HAP-1 (cell line): ENCODE data around the gene ATL1.
A peak's percentile ranks its signal among the peaks of the same experiment; 100 is the strongest.

Source experiments
- DNase-seq, 2 experiments: peaks; one replicate each; pipeline ENCODE4 v3.0.0-alpha.2; 2016 to 2020; ENCODE audit warnings: low spot score in 2 of 2
- H3K27me3 ChIP-seq: fragments of 250-450 bp; sonication (Bioruptor Pico); 2 replicates; pipeline ENCODE4 v1.5.1; 2020; ENCODE audit warnings: low read depth, mild to moderate bottlenecking, moderate library complexity
- H3K36me3 ChIP-seq: fragments of 250-450 bp; sonication (Bioruptor Pico); replicated peaks from 2 replicates; pipeline ENCODE4 v1.5.1; 2020; ENCODE audit warnings: mild to moderate bottlenecking
- H3K4me1 ChIP-seq: fragments of 250-450 bp; sonication (Bioruptor Pico); 2 replicates; pipeline ENCODE4 v1.5.1; 2020; ENCODE audit warnings: mild to moderate bottlenecking
- H3K4me3 ChIP-seq: fragments of 250-450 bp; sonication (Bioruptor Pico); 2 replicates; pipeline ENCODE4 v1.5.1; 2020; ENCODE audit warnings: mild to moderate bottlenecking, moderate library complexity
- H3K9me3 ChIP-seq: fragments of 250-450 bp; sonication (Bioruptor Pico); 2 replicates; pipeline ENCODE4 v1.5.1; 2020; ENCODE audit warnings: mild to moderate bottlenecking, moderate library complexity
- in situ Hi-C: fragments of 300-500 bp; cut with MboI; formaldehyde crosslinking; loops from 3 replicates; pipeline ENCODE4 v1.14.3; 2020; ENCODE audit warnings: low sequenced_read_pairs, inconsistent platforms, mixed read lengths

ATL1 gene

DNA sequence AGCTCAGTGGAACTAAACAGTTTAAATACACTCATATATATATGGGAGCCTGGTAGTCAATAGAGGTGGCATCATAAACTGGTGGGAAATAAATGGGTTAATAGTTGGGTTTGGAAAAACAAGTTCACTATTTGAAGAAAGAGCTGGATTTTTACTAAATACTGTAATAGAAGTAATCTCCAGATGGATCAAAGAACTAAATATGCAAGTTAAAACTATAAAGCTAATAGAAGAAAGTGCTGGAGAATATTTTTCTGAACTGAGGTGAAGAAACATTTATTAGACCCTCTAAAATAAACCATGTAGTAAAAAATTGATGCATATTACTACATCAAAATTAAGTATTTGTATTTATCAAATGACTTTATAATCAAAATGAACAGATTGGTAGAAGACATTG lies 38.8 kb downstream of the ATL1 start:
- no peaks in the 10 kb centered on the region for H3K36me3 ChIP-seq
- no peak for DNase-seq
- peaks cover 16% of the 10 kb centered on the region for H3K4me1 ChIP-seq
- no peaks in the 10 kb centered on the region for H3K9me3 ChIP-seq
- no peaks in the 10 kb centered on the region for H3K27me3 ChIP-seq
- H3K4me3 ChIP-seq = no peak overlapping the region
- in situ Hi-C loops = no loop called here

GRCh38 chr14:50599700-50600444 lies 39.9 kb downstream of the ATL1 start:
- in situ Hi-C loops = no loop called here
- no peaks in the 10 kb centered on the region for H3K27me3 ChIP-seq
- no peaks in the 10 kb centered on the region for H3K36me3 ChIP-seq
- peak in 1 of 2 experiments; percentile 79 for DNase-seq
- H3K9me3 ChIP-seq = no peaks in the 10 kb centered on the region
- peaks cover 7% of the 10 kb centered on the region for H3K4me1 ChIP-seq
- H3K4me3 ChIP-seq = no peak overlapping the region

GRCh38 chr14:50600849-50601248 lies 40.9 kb downstream of the ATL1 start:
- Histone ChIP-seq H3K4me3 (no peak overlapping the region), H3K27me3 (no peaks in the 10 kb centered on the region), H3K4me1 (no peaks in the 10 kb centered on the region; the same call in none of the 2 replicates), H3K36me3 (no peaks in the 10 kb centered on the region), H3K9me3 (no peaks in the 10 kb centered on the region)
- DNase-seq = peak in 1 of 2 experiments; percentile 23
- in situ Hi-C loops = no loop called here

DNA sequence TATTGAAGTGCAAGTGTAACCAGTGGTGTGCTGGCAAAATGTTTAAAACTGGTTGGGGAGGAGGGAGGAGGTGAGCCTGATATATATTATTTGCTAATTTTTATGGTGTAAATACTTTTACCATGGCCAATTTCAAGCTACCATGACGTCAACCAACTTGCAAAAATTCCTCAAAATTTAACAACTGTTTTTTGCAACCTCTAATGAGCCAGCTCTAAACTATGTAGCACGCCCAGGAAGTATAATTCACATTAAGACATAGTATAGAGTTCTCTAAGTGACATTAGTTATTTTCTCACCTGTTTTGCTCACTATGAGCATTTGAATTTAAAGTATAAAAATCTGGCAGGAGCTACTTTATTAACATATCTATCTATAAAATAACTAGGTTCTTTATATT lies 41.4 kb downstream of the ATL1 start:
- in situ Hi-C loops = no loop called here
- Histone ChIP-seq H3K27me3 (no peaks in the 10 kb centered on the region), H3K4me3 (no peak overlapping the region), H3K9me3 (no peaks in the 10 kb centered on the region), H3K36me3 (no peaks in the 10 kb centered on the region), H3K4me1 (no peaks in the 10 kb centered on the region; the same call in none of the 2 replicates)
- no peak for DNase-seq

GRCh38 chr14:50602035-50602434 lies 42.1 kb downstream of the ATL1 start:
- H3K4me3 ChIP-seq = no peak overlapping the region
- H3K9me3 ChIP-seq = no peaks in the 10 kb centered on the region
- no peak for DNase-seq
- H3K4me1 ChIP-seq = no peaks in the 10 kb centered on the region; the same call in none of the 2 replicates
- no peaks in the 10 kb centered on the region for H3K36me3 ChIP-seq
- in situ Hi-C loops = no loop called here
- no peaks in the 10 kb centered on the region for H3K27me3 ChIP-seq

DNA sequence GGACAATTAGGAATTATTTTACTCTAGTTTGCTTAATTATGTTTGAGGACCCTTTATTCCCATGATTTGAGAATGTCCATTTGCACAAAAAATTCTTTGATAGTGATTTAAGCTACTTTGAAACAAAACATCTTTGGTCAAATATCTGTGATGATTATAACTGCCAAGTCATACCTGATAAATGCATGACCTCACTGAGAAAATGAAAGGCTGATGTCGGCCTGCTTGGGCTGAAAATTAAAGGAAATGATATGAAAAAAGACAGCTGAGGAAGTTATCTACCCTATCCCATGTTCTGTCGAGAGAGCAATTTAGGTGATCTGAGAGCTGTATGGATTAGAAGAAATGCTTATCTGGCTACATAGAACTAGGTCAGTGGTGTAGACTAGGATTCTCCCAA lies 43.6 kb downstream of the ATL1 start:
- Histone ChIP-seq H3K36me3 (no peaks in the 10 kb centered on the region), H3K4me3 (no peak overlapping the region), H3K27me3 (no peaks in the 10 kb centered on the region), H3K4me1 (no peaks in the 10 kb centered on the region; the same call in none of the 2 replicates), H3K9me3 (no peaks in the 10 kb centered on the region)
- no peak for DNase-seq
- in situ Hi-C loops = no loop called here

GRCh38 chr14:50605766-50606165 lies 45.8 kb downstream of the ATL1 start:
- Histone ChIP-seq H3K4me3 (no peak overlapping the region), H3K4me1 (no peaks in the 10 kb centered on the region), H3K9me3 (no peaks in the 10 kb centered on the region), H3K27me3 (no peaks in the 10 kb centered on the region), H3K36me3 (no peaks in the 10 kb centered on the region)
- DNase-seq = no peak
- in situ Hi-C loops = no loop called here

- in situ Hi-C loops = no loop called here
- Histone ChIP-seq H3K27me3 (no peaks in the 10 kb centered on the region), H3K4me3 (no peak overlapping the region), H3K9me3 (no peaks in the 10 kb centered on the region), H3K36me3 (no peaks in the 10 kb centered on the region), H3K4me1 (no peaks in the 10 kb centered on the region)
- no peak for DNase-seq
These were observed 46.5 kb downstream of the ATL1 start for GRCh38 chr14:50606468-50606867.

GRCh38 chr14:50607181-50607580 lies 47.2 kb downstream of the ATL1 start:
- in situ Hi-C loops = no loop called here

DNA sequence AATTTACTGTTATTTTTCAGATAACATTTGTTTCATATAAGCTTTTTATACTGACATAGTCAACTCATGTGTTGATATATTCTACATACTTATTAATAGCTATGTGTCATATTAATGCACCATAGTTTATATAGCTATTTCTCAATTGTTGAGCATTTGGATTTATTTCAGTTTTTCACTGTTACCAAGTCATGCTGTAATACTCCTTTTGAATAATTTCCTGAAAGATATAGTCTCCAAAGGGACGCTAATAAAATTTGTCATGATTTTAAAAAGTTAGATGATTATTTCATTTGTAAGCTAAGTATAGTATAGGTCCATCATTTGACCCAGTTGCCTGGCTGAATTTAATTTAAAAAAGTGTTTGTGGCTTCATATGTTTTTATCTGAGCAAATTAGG lies 47.8 kb downstream of the ATL1 start:
- no peak for DNase-seq
- in situ Hi-C loops = no loop called here
- Histone ChIP-seq H3K36me3 (no peaks in the 10 kb centered on the region), H3K4me1 (no peaks in the 10 kb centered on the region), H3K27me3 (no peaks in the 10 kb centered on the region), H3K4me3 (no peak overlapping the region), H3K9me3 (no peaks in the 10 kb centered on the region)

More at GRCh38 chr14:50607181-50607580, 47.2 kb downstream of the ATL1 start:
- no peak for DNase-seq
- no peaks in the 10 kb centered on the region for H3K36me3 ChIP-seq
- H3K9me3 ChIP-seq = no peaks in the 10 kb centered on the region
- H3K27me3 ChIP-seq = no peaks in the 10 kb centered on the region
- H3K4me3 ChIP-seq = no peak overlapping the region
- no peaks in the 10 kb centered on the region for H3K4me1 ChIP-seq

- no peak for DNase-seq
- Histone ChIP-seq H3K27me3 (no peaks in the 10 kb centered on the region), H3K4me3 (no peak overlapping the region), H3K36me3 (no peaks in the 10 kb centered on the region), H3K4me1 (no peaks in the 10 kb centered on the region), H3K9me3 (no peaks in the 10 kb centered on the region)
- in situ Hi-C loops = no loop called here
These were observed 48.4 kb downstream of the ATL1 start for GRCh38 chr14:50608302-50608851.

GRCh38 chr14:50610465-50610864 lies 50.5 kb downstream of the ATL1 start:
- in situ Hi-C loops = no loop called here
- Histone ChIP-seq H3K36me3 (no peaks in the 10 kb centered on the region), H3K4me1 (peaks cover 6% of the 10 kb centered on the region), H3K27me3 (no peaks in the 10 kb centered on the region), H3K9me3 (no peaks in the 10 kb centered on the region), H3K4me3 (no peak overlapping the region)
- DNase-seq = no peak

GRCh38 chr14:50612806-50613205 lies 52.9 kb downstream of the ATL1 start:
- no peak for DNase-seq
- Histone ChIP-seq H3K27me3 (no peaks in the 10 kb centered on the region), H3K9me3 (no peaks in the 10 kb centered on the region), H3K4me1 (peaks cover 10% of the 10 kb centered on the region), H3K36me3 (no peaks in the 10 kb centered on the region), H3K4me3 (no peak overlapping the region)
- in situ Hi-C loops = no loop called here

DNA sequence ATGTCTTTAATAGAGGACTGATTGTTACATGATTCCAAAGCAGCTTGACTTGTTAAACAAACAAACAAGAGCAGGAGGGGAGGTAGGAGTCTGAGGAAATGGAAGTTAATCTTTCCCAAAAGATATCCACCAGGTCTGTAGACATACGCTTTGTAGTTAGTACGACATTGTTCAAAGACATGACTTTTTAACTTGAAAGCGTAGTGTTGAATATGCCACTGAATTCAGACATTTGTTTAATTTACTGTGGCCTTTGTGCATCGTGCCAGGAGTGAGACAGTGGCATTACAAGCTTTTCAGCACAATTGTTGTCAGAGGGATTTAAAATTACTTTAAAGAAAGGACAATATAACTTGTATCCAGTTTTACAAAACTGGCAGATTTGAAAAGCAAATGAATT lies 55.1 kb downstream of the ATL1 start:
- DNase-seq = no peak
- Histone ChIP-seq H3K27me3 (no peaks in the 10 kb centered on the region), H3K9me3 (no peaks in the 10 kb centered on the region), H3K36me3 (no peaks in the 10 kb centered on the region), H3K4me3 (no peak overlapping the region), H3K4me1 (peaks cover 10% of the 10 kb centered on the region)
- in situ Hi-C loops = no loop called here
